ENCODE results near the gene CCDC197.

Gene CCDC197

GRCh38 chr14:94058128-94058673 lies 61.1 kb downstream of the CCDC197 start:
- no peak overlapping the region for H3K27ac ChIP-seq
- TF ChIP-seq CTCF (conservative IDR thresholded peaks at IDR 0.05) (no peak), ZFX (IDR thresholded peaks at IDR 0.05) (no peak)

Measured in C4-2B (cell line).